CD4-positive, alpha-beta T cell treated with Interleukin-15 for 4 hours (primary cell): ENCODE data around the gene BRINP2.

Experiments
- DNase-seq: peaks from one replicate; pipeline ENCODE4 v3.0.0-alpha.2; 2020; ENCODE audit warnings: low spot score

The BRINP2 gene

GRCh38 chr1:177165069-177165439 is 5.7 kb upstream of the BRINP2 start:
- DNase-seq: no peak

- no peak for DNase-seq
These were observed 872 bp downstream of the BRINP2 start for GRCh38 chr1:177171536-177172123.

- no peak for DNase-seq
These were observed 1.5 kb downstream of the BRINP2 start for GRCh38 chr1:177172272-177172671.

DNA sequence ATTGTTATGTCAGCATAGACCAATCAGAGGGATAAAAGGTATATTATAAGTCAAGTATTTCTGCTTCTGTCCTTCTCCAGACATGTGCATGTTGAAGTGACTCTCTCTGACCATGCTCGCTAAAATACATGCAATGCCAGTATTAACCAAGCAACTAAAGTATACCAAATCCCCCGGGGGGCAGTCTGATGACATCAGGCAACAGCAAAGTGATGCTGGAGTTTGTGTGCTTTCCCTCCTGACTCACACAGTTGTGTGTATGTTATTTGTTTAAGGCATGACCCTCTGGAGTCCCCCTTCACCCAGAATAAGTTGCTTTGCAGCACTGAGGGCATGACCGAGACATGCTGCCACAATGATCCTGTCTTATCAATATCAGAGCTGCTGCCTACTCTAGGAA is 2.1 kb downstream of the BRINP2 start:
- no peak for DNase-seq

GRCh38 chr1:177173976-177174375 is 3.2 kb downstream of the BRINP2 start:
- no peak for DNase-seq

DNA sequence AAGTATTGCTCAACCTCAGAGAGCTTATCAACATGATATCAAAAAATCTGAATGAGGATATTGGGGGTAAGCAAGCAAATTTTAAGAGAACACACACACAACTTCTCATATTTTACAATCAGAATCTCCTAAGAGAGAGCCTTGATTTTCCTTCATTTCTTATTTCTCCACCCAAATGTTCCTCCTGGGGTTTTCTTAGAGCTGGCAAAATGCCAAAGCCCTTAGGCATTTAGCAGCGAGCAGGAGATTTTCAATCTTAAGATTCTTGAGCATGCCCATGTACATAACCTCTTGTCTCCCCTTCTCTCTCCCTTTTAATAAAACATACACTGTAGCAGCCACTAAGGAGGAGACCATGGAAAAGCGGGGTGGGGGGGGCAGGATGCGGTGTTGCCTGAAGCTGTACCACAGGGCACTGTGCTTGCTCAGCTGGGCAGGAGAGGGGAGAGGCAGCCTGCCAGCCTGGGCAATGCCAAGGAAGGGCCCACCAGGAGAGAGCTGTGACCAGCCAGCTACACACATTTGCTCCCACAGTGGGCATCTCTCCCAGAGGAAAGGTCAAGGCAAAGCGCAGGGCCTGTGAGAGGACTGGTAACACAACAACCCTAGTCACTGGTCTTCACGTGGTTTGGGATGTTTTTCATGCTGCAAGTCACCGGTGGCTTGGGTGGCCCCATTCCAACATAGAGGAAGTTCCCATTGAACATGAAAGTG is 4.3 kb downstream of the BRINP2 start:
- DNase-seq: no peak

DNA sequence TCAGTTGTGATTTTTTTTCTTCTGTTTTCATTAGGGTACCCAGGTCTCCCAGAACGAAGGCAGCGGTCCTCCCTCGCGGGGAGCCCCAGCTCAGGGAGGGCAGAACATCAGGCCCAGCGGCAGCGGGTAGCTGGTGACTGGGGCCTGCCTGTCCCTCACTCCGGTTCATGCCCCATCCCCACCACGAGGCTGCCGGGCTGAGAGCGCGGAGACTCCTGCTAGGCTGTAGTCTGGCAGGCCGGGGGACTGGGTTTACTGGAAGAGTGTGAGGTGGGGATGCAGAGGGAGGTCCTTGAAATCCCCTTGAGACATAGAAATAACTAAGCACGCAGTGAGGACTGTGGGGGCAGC is 10.5 kb downstream of the BRINP2 start:
- no peak for DNase-seq

DNA sequence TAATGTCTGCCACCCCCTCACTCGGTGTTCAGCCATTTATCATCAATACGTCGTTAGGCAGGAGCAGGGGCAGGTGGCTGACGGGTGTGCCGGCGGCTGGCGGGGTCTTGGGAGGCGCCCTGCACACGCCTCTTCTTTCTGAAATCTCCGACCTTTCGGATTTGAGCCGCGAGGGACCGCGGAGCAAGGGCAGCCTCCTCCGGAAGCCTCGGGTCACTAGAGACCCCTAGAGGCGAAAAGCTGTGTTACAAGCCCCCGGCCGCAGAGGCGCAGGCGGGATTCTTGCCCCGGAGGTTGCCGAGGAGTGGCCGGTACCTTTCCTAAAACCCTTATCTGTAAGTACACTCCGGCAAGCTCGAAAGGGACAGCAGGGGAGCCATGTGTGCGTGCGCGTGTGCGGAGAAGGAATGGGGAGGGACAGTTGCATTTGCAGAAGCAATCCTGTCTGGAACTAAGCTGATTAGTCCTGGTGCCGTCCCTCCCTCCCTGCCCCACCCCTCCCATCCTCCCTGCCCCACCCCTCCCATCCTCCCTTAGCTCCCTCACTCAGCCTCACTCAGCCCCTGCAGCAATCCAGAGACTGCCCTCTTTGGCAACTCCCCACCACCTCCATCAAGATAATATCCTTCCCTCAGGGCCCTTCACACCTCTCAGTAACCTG is 11.0 kb downstream of the BRINP2 start:
- no peak for DNase-seq

DNA sequence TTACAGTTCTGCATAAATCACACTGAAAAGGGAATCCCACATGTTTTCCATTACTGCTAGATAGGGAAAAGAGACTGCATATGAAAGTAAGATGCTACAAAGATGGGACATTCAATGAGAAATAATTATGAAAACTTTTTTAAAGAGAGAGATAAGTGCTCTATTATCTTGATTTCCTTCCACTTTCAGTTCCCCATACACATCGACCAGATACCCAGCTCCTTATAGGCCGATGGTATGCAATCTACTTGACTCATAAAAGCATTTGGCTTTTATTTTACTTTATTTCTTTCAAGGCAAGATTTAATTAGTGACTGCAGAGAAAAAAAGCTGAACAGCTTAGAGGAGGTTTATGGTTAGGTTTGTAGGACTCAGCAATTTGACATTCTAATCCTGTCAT is 13.1 kb downstream of the BRINP2 start:
- no peak for DNase-seq

- no peak for DNase-seq
These were observed 14.5 kb downstream of the BRINP2 start for GRCh38 chr1:177185209-177185608.

DNA sequence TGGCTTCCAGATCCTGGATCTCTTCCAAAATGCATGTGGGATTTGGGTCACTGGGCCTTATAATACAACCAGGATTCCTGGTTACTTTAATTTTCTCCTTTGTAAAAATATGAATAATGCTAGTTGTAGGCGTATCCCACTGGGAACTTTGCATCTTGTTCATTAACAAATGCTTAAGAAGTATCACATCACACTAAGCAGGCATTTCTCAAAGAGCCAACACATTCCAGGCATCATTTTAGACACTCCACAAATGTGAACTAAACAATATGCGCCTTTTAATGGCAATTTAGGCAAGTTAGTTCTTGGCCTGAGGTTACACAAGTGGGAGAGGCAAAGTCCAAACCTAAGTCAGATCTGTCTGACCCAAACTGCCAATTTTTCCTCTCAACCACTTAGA is 15.9 kb downstream of the BRINP2 start:
- no peak for DNase-seq

DNA sequence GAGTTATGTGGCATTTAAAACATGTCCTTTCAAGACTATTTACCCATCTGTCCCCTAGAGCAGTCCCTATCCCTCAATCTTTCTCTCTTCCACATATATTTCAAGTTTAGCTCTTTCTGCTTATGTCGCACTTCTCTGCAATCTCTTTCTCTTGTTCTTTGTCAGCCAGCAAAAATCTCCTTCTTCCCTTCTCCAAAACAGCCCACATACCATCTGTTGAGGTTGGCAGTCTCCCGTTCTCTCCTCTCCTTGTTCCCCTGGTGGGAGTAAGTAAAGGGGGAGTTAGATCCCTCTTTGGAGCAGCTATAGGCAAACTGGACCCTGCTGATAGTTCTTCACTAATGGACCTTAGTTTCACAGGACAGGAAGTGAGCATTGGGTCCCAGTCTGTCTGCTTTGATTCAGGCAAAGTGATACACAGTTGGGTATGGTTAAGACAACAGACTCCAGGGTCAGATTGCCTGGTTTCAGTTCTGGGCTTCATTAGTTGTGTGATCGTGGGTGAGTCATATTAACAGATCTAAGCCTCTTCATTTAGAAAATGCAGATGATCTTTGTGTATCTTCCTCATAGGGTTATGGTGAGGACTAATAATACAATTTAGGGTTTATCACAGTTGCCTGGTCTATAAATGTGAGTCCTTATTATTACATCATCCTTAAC is 19.7 kb downstream of the BRINP2 start:
- DNase-seq: no peak

DNA sequence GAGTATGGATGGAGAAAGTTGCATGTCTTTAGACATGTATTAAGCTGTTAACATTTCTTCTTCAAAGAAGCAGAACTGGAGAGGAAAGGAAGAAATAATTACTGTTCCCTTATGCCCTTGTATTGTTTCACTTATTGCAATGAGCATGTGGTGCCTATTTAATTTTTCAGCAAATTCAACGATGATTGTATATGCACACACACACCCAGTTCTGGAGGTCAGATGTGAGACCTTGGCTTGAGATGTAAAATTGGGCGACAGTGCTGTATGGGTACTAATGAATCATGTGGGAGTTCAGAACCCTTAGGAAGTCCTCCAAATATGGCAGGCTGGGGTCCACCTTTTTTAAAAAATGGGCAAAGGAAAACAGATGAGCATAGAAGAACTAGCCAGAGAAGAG is 27.5 kb downstream of the BRINP2 start:
- DNase-seq: no peak

GRCh38 chr1:177200290-177200689 is 29.5 kb downstream of the BRINP2 start:
- no peak for DNase-seq

GRCh38 chr1:177206831-177207355 is 36.1 kb downstream of the BRINP2 start:
- DNase-seq: no peak

DNA sequence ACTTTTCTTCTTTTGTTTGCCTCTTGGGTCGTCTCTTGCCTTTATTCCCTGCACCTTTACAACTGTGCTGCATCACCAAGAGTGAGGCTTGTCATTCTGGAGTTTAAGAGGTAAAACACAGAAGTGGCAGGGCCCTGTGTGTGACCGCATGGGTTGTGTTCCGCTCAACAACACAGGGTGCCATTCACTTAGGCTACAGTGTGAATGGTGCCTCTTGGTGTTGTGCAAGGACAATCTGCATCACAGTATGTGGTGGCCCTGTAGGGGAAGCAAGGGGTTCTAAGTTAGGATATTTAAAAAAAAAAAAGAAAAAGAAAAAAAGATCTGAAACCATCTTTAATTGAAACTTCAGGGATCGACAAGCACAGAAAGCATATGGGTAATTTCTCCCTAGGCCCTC is 38.2 kb downstream of the BRINP2 start:
- DNase-seq: no peak

DNA sequence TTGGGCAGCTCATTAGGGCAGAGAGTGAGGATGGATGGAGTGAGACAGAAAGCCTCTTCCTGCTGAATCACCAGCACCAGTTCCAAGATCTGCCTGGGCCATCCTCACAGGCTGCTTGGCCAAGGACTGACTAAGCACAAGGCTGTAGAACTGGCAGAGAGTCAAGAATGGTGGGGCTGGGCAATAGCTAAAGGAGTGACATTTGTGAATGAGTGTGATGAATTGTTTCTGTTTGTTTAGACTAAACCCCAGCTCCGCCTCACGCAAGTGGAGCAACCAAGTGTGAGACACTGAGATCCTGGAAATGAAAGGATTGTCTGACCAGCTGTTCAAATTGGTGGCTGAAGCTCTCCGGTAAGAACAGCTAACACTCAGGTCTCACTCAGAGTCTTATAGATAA is 38.6 kb downstream of the BRINP2 start:
- no peak for DNase-seq

GRCh38 chr1:177210071-177210470 is 39.3 kb downstream of the BRINP2 start:
- no peak for DNase-seq

DNA sequence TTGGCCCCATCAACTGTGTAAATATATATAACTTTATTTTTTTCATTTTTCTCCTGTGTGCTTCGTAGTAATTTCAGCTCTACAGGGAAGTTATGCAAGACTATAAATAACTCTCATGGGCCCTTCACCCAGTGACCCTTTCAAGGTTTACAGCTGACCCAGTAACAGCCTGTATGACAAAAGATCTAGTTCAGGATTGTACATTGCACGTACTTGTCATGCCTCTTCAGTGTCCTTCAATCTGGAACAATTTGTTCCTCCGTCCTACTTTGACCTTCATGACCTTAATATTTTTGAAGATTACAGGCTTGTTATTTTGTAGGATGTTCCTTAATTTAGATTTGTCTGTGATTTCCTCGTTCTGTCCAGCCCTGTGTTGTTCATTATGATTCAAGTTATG is 40.5 kb downstream of the BRINP2 start:
- DNase-seq: no peak

DNA sequence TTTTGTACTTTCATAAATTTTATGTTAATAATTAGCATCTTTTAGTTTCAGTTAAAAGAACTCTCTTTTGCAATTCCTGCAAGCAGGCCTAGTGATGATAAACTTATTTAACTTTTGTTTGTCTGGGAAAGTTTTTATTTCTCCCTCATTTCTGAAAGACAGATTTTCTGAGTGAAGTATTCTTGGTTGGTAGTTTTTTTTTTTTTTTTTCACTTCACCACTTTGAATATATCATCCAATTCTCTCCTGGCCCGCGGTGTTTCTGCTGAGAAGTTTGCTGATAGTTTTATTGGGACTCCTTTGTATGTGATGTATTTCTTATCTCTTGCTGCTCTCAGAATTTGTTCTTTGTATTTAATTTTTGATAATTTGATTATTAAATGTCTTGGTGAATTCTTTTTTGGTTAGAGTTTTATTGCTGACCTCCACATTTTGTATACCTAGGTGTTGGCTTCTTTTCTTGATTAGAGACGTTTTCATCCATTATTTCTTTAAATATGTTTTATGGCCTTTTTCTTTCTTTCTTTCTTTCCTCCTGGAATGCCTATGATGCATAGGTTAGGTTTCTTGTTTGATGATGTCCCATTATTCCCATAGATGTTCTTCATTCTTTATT is 45.9 kb downstream of the BRINP2 start:
- DNase-seq: no peak

- no peak for DNase-seq
These were observed 49.0 kb downstream of the BRINP2 start for GRCh38 chr1:177219554-177220458.
